ENCODE data around the gene TET3. TPM values are rescaled to one million over a fixed set of nuclear protein-coding genes. Genes with fewer than 3 reads are reported as not detected.
A peak's percentile ranks its signal among the peaks of the same experiment; 100 is the strongest.

The TET3 gene
- total RNA-seq, 1 experiment from 2014 or later: 13.3 TPM

DNA sequence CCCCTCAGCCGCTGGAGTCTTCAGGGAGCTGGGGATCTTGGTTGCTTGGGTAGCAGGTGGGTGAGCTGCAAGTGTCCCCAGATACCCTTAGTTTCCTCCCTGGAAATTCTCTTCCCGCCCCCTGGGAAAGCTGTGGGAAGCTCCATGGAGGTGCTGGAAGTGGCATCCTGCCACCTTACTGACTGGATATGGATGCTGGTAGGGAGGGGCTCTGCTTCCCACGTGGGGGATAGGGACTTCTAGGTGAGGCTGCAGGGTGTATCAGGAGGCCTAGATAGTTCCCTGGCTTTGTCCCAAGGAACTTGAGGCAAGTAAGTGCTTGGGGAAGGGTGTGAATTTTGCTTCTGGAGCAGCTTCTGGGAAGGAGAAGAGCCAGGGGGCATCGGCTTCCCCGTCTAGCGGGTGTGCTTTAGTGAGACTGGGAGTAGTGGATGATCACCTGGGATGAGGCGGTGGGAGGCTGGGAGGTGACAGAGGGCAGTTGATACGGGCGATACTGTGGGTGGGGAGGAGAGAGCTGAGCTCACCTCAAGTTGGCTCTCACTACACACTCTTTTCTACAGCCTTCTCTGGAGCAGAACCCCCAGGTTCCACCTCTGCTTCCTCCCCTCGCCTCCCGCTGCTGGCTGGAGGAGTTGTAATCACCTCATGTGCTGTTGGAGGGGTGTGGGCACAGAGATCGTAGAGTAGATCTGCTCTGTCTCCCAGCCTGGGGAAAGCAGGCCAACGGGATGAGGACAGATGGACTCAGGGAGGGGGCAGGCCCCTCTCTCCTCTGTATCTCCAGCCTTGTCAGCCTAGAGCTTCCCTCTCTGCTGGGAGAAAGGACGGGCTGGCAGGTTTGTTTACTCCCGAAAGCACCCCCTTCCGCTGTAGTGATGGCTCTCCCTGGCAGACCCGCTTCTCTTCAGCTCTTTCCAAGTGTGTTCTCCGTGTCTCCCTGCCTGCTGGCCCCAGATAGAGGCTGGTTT lies 19.8 kb downstream of the TET3 start:
- DNase-seq (ENCODE audit: low spot score): no peak

GRCh38 chr2:74005786-74006185 lies 21.1 kb downstream of the TET3 start:
- DNase-seq (ENCODE audit: low spot score): no peak

DNA sequence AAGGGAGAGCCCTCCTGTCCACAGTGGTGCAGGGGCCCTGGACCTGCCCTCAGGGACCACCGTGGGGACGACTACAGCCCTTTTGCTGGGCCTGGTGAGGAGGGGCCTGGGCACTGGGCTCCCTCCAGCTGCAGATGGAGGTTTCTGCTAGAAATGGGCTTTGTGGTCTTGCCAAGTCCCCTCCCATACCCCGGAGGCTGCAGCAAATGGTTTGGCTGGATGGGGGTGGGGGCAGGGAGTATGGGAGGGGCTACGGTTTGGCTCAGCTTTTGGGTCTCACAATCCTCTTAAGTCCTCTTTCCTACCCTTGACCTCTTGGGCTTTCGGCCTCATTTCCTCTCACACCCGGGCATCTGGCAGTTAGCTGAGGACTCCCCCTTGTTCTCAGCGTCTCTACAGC lies 21.7 kb downstream of the TET3 start:
- DNase-seq (ENCODE audit: low spot score): no peak

- no peak for DNase-seq (ENCODE audit: low spot score)
Measured at GRCh38 chr2:74007121-74007520, 22.4 kb downstream of the TET3 start.

DNA sequence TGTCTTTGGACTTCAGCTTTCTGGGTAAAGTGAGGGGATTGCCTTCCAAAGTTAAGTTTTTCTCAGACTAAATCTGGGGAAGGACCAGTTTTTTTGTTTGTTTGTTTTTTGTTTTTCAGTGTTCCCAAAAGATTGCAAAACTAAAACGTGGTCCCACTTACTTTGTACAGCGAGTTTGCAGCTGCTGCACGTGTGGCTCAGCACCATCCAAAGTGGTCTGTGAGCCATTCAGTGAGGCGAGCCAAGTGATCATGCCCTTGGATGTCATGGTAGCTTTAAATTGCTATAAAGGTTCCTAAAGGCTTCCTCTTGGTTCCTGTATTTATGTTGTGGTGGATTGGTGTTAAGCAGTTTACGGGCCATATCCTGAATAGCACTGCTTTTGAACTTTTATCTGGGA lies 23.0 kb downstream of the TET3 start:
- DNase-seq (ENCODE audit: low spot score): no peak

DNA sequence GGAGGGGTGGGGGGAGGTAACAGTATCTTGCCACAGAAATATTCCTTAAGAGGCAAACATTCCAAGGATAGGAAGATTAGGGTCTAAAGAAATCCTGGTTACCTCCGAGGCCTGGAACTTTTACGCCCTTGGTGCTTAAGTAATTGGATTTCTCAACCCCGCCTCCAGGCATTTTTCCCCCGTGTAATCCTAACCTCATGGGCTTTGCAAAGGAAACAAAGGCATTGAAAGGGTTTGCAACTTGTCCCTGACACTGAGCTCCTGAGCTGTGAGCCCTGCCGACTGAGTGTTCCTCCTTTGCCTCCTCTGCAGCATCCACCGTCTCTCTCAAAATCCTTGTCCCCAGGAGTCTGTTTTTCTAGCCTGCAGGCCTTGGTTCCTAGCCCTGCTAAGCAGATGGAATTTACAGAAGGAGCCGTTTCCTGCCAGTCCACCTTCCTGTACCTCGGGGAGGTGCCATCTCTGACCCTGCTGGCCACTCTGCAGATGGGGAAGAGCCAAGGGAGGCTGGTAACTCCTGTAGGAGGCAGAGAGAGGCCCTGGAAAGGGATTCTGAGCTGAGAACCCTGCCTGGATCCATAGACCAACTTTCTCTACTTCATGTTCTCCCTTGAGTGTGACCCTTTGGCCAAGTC lies 24.2 kb downstream of the TET3 start:
- DNase-seq (ENCODE audit: low spot score): no peak

- no peak for DNase-seq (ENCODE audit: low spot score)
Measured at GRCh38 chr2:74009577-74009976, 24.9 kb downstream of the TET3 start.

GRCh38 chr2:74010087-74010541 lies 25.4 kb downstream of the TET3 start:
- peak; percentile 88 for DNase-seq (ENCODE audit: low spot score)

GRCh38 chr2:74011246-74011645 lies 26.5 kb downstream of the TET3 start:
- DNase-seq (ENCODE audit: low spot score): no peak

- no peak for DNase-seq (ENCODE audit: low spot score)
Measured at GRCh38 chr2:74014813-74015212, 30.1 kb downstream of the TET3 start.

GRCh38 chr2:74017223-74017622 lies 32.5 kb downstream of the TET3 start:
- DNase-seq (ENCODE audit: low spot score): no peak

- DNase-seq (ENCODE audit: low spot score): no peak
Measured at GRCh38 chr2:74019516-74019915, 34.8 kb downstream of the TET3 start.

DNA sequence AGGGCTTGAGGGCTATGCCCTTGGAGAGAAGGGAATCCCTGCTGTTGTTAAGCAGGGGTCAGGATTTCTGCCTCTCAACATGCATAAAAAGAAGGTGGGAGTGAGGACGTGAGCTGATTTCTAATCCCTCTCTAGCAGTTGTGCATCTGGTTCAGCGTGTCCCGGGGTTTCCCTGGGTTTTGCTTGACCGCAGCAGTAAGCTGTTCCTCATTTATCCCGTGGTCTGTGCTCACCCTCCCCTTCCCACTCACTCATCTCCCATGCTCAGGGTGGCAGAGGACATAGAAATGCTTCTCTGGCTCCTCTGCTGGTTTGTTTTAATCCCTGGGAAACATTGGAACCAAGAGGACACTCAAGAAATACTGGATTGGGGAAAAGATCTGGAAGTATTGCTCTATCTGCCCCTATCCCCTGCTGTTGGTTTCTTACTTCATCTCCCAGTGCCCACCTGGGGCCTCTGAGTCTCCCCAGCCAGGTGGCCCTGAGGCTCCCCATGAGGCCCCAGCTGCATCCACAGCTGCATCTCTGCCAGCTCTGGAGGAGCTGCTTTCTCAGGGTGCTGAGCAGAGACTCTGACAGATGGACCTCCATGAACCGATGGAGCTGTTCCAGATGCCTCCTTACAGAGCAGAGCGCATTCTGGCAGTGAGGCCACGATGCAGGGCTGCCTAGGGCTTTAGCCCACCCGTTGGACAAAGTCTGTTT lies 36.1 kb downstream of the TET3 start:
- no peak for DNase-seq (ENCODE audit: low spot score)

DNA sequence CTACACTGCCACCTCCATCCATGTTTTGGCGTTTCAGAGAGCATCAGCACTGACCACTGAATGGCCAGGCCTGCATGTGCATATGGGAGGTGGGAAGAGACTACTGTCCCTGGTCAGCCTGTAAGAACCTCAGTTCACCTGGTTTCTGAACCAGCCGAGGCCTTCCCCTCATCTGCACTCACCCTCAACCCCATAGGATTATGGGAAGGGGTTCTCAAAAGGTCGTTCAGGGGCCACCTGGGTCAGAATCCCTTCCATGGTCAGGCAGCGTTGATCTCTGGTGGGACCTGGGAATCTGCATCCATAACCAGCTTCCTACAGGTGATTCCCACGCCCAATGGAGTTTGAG lies 36.7 kb downstream of the TET3 start:
- DNase-seq (ENCODE audit: low spot score): no peak

DNA sequence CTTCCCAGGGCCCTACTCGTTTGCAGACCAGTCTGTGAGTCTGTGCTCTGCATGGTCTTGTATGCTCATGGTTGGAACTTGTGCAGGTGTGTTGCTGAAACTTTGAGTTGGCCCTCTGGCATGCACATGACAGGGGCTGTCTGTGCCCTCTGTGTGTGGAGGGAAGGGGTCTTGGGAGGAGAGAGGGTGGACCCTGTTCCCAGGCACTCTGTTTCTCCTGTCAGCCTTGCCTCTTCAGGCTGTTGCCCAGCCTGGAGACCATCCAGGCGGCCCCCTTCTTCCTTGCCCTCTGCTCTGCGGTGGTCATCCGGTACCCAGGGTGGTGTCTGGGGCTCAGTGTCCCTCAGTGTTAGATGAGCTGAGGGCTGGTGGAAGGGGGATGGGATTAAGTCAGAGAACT lies 39.5 kb downstream of the TET3 start:
- no peak for DNase-seq (ENCODE audit: low spot score)

GRCh38 chr2:74025971-74026612 lies 41.4 kb downstream of the TET3 start:
- no peak for DNase-seq (ENCODE audit: low spot score)

- DNase-seq (ENCODE audit: low spot score): no peak
Measured at GRCh38 chr2:74026687-74027241, 42.1 kb downstream of the TET3 start.

GRCh38 chr2:74027496-74027895 lies 42.8 kb downstream of the TET3 start:
- no peak for DNase-seq (ENCODE audit: low spot score)

DNA sequence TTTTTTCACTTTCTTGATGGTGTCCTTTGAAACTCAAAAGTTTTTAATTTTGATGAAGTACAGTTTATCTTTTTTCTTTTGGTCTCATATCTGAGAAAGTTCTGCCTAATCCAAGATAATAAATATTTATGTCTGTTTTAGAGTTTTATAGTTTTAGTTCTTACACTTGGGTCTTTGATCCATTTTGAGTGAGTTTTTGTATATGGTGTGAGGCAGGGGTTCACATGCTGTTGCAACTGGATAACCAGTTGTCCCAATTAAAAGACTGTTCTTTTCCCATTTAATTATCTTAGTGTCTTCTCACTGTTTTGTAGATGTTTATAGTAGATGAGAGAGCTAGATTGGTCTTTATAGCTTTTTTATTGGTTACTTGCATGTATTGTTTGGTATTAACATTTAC lies 43.6 kb downstream of the TET3 start:
- DNase-seq (ENCODE audit: low spot score): no peak

DNA sequence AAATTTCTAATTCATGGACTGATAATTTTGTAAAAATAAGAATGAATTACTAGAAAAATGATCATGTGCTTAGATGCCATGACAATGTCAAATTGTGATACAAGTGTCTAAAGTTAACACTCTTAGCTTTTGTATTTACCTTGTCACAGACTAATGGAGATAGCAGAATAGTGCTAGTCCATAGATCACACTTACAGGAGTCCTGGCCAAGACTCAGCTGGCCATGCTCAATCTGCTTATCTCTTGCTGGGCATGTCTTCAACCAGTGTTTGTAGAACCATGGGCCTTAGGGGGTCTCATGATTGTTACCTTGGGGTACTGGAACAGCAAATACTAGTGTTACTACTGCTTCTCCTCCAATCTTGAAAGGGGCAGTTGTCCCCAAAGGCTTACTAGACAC lies 44.0 kb downstream of the TET3 start:
- no peak for DNase-seq (ENCODE audit: low spot score)

- DNase-seq (ENCODE audit: low spot score): no peak
Measured at GRCh38 chr2:74029714-74030397, 45.1 kb downstream of the TET3 start.

Measured in HT-29 (cell line).